ENCODE data around the gene COP1. TPM values are rescaled to one million over a fixed set of nuclear protein-coding genes. Genes with fewer than 3 reads are reported as not detected.
"Not testable (repeated sequence)": the region's sequence is repeated elsewhere in the genome, so short reads cannot be mapped to it uniquely, and the experiment has no call there.

Gene COP1
- total RNA-seq, 1 donor: 64.8 TPM

DNA sequence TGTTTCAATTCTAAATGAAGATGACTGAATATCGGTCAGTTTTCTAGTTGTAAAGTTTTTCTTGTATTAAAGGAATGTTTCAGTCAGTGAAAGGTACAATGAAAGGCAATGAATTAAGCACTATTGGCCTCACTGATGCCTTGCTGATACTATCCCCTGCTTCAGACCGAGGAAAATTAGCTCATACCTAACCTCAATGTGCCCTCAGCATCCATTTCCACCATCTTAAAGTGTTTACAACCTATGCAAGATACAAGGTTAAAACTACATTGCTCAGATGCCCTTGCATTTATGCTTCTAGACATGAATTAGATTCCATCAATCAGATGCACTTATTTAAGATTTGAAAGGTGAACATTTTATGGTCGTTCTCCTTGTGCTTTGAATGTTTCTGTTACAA, 184.5 kb downstream of the COP1 start:
- H3K4me1 ChIP-seq (ENCODE audit: insufficient read depth, low read length): no peaks in the 10 kb centered on the region
- H3K36me3 ChIP-seq (ENCODE audit: insufficient read depth, low read length): no peaks in the 10 kb centered on the region

DNA sequence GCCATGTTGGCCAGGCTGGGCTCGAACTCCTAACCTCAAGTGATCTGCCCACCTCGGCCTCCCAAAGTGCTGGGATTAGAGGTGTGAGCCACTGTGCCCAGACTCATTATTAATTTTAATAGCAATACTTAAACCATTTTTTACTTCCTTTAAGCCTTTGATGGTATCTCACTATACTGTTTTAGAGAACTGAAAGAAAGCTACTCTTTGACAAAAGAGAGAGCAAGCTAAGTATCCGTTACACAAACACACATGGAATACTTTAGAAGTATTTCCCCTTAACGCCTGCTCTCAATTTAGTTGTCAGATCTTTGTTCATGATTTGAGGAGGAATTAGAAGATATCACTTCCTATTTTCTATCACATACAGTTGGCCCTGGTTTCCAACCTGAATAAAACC, 189.4 kb downstream of the COP1 start:
- no peak for TF ChIP-seq CTCF (IDR thresholded peaks at IDR 0.05; ENCODE audit: extremely low read depth, low read depth, low read length)
- Histone ChIP-seq H3K9me3 (ENCODE audit: low read depth, low read length) (no peaks in the 10 kb centered on the region), H3K4me3 (ENCODE audit: insufficient read depth, low read length) (no peak overlapping the region), H2AFZ (ENCODE audit: low read length) (no peak overlapping the region), H3K4me1 (ENCODE audit: insufficient read depth, low read length) (no peaks in the 10 kb centered on the region), H3K79me2 (ENCODE audit: insufficient read depth, low read length) (no peaks in the 10 kb centered on the region), H3K27ac (ENCODE audit: low read depth, low read length) (no peak overlapping the region), H3K27me3 (ENCODE audit: insufficient read depth, low read length) (no peaks in the 10 kb centered on the region), H4K20me1 (ENCODE audit: insufficient read depth, low read length) (no peaks in the 10 kb centered on the region), H3K4me2 (ENCODE audit: insufficient read depth, low read length) (no peak overlapping the region), H3K36me3 (ENCODE audit: insufficient read depth, low read length) (no peaks in the 10 kb centered on the region)
- DNase-seq (ENCODE audit: insufficient read length, low spot score, missing footprints): no peak

More for the DNA sequence above, 184.5 kb downstream of the COP1 start:
- Histone ChIP-seq H3K4me2 (ENCODE audit: insufficient read depth, low read length) (no peak overlapping the region), H3K27me3 (ENCODE audit: insufficient read depth, low read length) (no peaks in the 10 kb centered on the region), H3K79me2 (ENCODE audit: insufficient read depth, low read length) (peaks cover 2% of the 10 kb centered on the region), H4K20me1 (ENCODE audit: insufficient read depth, low read length) (no peaks in the 10 kb centered on the region), H3K9me3 (ENCODE audit: low read depth, low read length) (no peaks in the 10 kb centered on the region), H2AFZ (ENCODE audit: low read length) (no peak overlapping the region), H3K4me3 (ENCODE audit: insufficient read depth, low read length) (no peak overlapping the region), H3K27ac (ENCODE audit: low read depth, low read length) (no peak overlapping the region)
- DNase-seq (ENCODE audit: insufficient read length, low spot score, missing footprints): no peak
- TF ChIP-seq CTCF (IDR thresholded peaks at IDR 0.05; ENCODE audit: extremely low read depth, low read depth, low read length): no peak

- H3K36me3 ChIP-seq (ENCODE audit: insufficient read depth, low read length): no peaks in the 10 kb centered on the region
- H3K4me3 ChIP-seq (ENCODE audit: insufficient read depth, low read length): no peak overlapping the region
- no peak overlapping the region for H3K27ac ChIP-seq (ENCODE audit: low read depth, low read length)
- no peak overlapping the region for H3K4me2 ChIP-seq (ENCODE audit: insufficient read depth, low read length)
- DNase-seq (ENCODE audit: insufficient read length, low spot score, missing footprints): no peak
- H2AFZ ChIP-seq (ENCODE audit: low read length): no peak overlapping the region
- no peak for TF ChIP-seq CTCF (IDR thresholded peaks at IDR 0.05; ENCODE audit: extremely low read depth, low read depth, low read length)
- H3K9me3 ChIP-seq (ENCODE audit: low read depth, low read length): no peaks in the 10 kb centered on the region
- no peaks in the 10 kb centered on the region for H3K79me2 ChIP-seq (ENCODE audit: insufficient read depth, low read length)
- no peaks in the 10 kb centered on the region for H3K4me1 ChIP-seq (ENCODE audit: insufficient read depth, low read length)
- H3K27me3 ChIP-seq (ENCODE audit: insufficient read depth, low read length): no peaks in the 10 kb centered on the region
- no peaks in the 10 kb centered on the region for H4K20me1 ChIP-seq (ENCODE audit: insufficient read depth, low read length)
Measured at GRCh38 chr1:176009951-176010350, 197.1 kb downstream of the COP1 start.

GRCh38 chr1:176007756-176008389, 199.2 kb downstream of the COP1 start:
- H3K4me1 ChIP-seq (ENCODE audit: insufficient read depth, low read length); H3K27ac ChIP-seq (ENCODE audit: low read depth, low read length); H3K4me3 ChIP-seq (ENCODE audit: insufficient read depth, low read length); H3K9me3 ChIP-seq (ENCODE audit: low read depth, low read length); H3K4me2 ChIP-seq (ENCODE audit: insufficient read depth, low read length); H4K20me1 ChIP-seq (ENCODE audit: insufficient read depth, low read length); H3K27me3 ChIP-seq (ENCODE audit: insufficient read depth, low read length); H3K79me2 ChIP-seq (ENCODE audit: insufficient read depth, low read length); DNase-seq (ENCODE audit: insufficient read length, low spot score, missing footprints); H3K36me3 ChIP-seq (ENCODE audit: insufficient read depth, low read length); H2AFZ ChIP-seq (ENCODE audit: low read length): not testable (repeated sequence)

- H3K4me3 ChIP-seq (ENCODE audit: insufficient read depth, low read length); H3K79me2 ChIP-seq (ENCODE audit: insufficient read depth, low read length); H3K27ac ChIP-seq (ENCODE audit: low read depth, low read length): not testable (repeated sequence)
Measured at GRCh38 chr1:175994660-175995059, 212.4 kb downstream of the COP1 start.

GRCh38 chr1:175992825-175993224, 214.3 kb downstream of the COP1 start:
- H3K4me3 ChIP-seq (ENCODE audit: insufficient read depth, low read length); H2AFZ ChIP-seq (ENCODE audit: low read length); H4K20me1 ChIP-seq (ENCODE audit: insufficient read depth, low read length); H3K27ac ChIP-seq (ENCODE audit: low read depth, low read length); H3K4me2 ChIP-seq (ENCODE audit: insufficient read depth, low read length); DNase-seq (ENCODE audit: insufficient read length, low spot score, missing footprints); H3K79me2 ChIP-seq (ENCODE audit: insufficient read depth, low read length); H3K36me3 ChIP-seq (ENCODE audit: insufficient read depth, low read length); H3K27me3 ChIP-seq (ENCODE audit: insufficient read depth, low read length); H3K4me1 ChIP-seq (ENCODE audit: insufficient read depth, low read length); H3K9me3 ChIP-seq (ENCODE audit: low read depth, low read length): not testable (repeated sequence)

More at GRCh38 chr1:175994660-175995059, 212.4 kb downstream of the COP1 start:
- not testable (repeated sequence) for H3K4me1 ChIP-seq (ENCODE audit: insufficient read depth, low read length); H3K4me2 ChIP-seq (ENCODE audit: insufficient read depth, low read length); DNase-seq (ENCODE audit: insufficient read length, low spot score, missing footprints); H3K36me3 ChIP-seq (ENCODE audit: insufficient read depth, low read length); H3K27me3 ChIP-seq (ENCODE audit: insufficient read depth, low read length); H3K9me3 ChIP-seq (ENCODE audit: low read depth, low read length); H4K20me1 ChIP-seq (ENCODE audit: insufficient read depth, low read length); H2AFZ ChIP-seq (ENCODE audit: low read length)

GRCh38 chr1:175992202-175992601, 214.9 kb downstream of the COP1 start:
- H3K4me2 ChIP-seq (ENCODE audit: insufficient read depth, low read length); H3K79me2 ChIP-seq (ENCODE audit: insufficient read depth, low read length); DNase-seq (ENCODE audit: insufficient read length, low spot score, missing footprints); H4K20me1 ChIP-seq (ENCODE audit: insufficient read depth, low read length); H3K27me3 ChIP-seq (ENCODE audit: insufficient read depth, low read length); H3K36me3 ChIP-seq (ENCODE audit: insufficient read depth, low read length); H3K9me3 ChIP-seq (ENCODE audit: low read depth, low read length); H3K27ac ChIP-seq (ENCODE audit: low read depth, low read length); H2AFZ ChIP-seq (ENCODE audit: low read length); H3K4me3 ChIP-seq (ENCODE audit: insufficient read depth, low read length); H3K4me1 ChIP-seq (ENCODE audit: insufficient read depth, low read length): not testable (repeated sequence)

All from osteoblast (primary cell).